ENCODE data around the gene ALG13.

The ALG13 gene

GRCh38 chrX:111719426-111720210, 38.6 kb downstream of the ALG13 start:
- TF ChIP-seq GATA3 (IDR thresholded peaks at IDR 0.05; ENCODE audit: low read depth, low read length) (no peak), GATA2 (IDR thresholded peaks at IDR 0.05; ENCODE audit: low read depth, low read length) (no peak)

DNA sequence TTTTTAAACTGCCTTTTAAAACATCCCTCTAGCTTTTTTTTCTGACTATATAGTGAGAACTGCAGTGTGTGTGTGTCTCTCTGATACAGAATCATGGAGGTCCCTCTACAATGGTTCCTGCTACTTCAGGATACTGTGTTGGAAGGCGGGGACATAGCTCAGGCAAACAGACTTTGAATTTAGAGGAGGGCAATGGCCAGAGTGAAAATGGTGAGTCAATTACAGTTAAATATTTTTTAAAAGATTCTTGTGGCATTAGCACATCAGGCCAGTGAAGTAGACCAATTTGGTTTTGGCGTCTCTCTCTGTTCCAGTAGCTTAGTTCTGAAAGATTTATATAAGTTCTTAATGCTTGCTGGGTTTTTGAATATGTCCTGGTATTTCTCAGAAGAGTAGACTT, 47.1 kb downstream of the ALG13 start:
- TF ChIP-seq GATA2 (IDR thresholded peaks at IDR 0.05; ENCODE audit: low read depth, low read length) = no peak

- no peak for TF ChIP-seq GATA2 (IDR thresholded peaks at IDR 0.05; ENCODE audit: low read depth, low read length)
- no peak for TF ChIP-seq GATA3 (IDR thresholded peaks at IDR 0.05; ENCODE audit: low read depth, low read length)
Measured at GRCh38 chrX:111731351-111731750, 50.4 kb downstream of the ALG13 start.

GRCh38 chrX:111736571-111736970, 55.6 kb downstream of the ALG13 start:
- TF ChIP-seq GATA3 (IDR thresholded peaks at IDR 0.05; ENCODE audit: low read depth, low read length) (no peak), GATA2 (IDR thresholded peaks at IDR 0.05; ENCODE audit: low read depth, low read length) (no peak)

GRCh38 chrX:111742018-111742417, 61.0 kb downstream of the ALG13 start:
- TF ChIP-seq GATA3 (IDR thresholded peaks at IDR 0.05; ENCODE audit: low read depth, low read length) (no peak), GATA2 (IDR thresholded peaks at IDR 0.05; ENCODE audit: low read depth, low read length) (no peak)

- TF ChIP-seq GATA3 (IDR thresholded peaks at IDR 0.05; ENCODE audit: low read depth, low read length) (no peak), GATA2 (IDR thresholded peaks at IDR 0.05; ENCODE audit: low read depth, low read length) (no peak)
Measured at GRCh38 chrX:111743316-111743715, 62.3 kb downstream of the ALG13 start.

- TF ChIP-seq GATA2 (IDR thresholded peaks at IDR 0.05; ENCODE audit: low read depth, low read length) = no peak
- TF ChIP-seq GATA3 (IDR thresholded peaks at IDR 0.05; ENCODE audit: low read depth, low read length) = no peak
Measured at GRCh38 chrX:111756486-111756885, 75.5 kb downstream of the ALG13 start.

GRCh38 chrX:111759686-111760085, 78.7 kb downstream of the ALG13 start:
- TF ChIP-seq GATA2 (IDR thresholded peaks at IDR 0.05; ENCODE audit: low read depth, low read length) (no peak), GATA3 (IDR thresholded peaks at IDR 0.05; ENCODE audit: low read depth, low read length) (no peak)

GRCh38 chrX:111761578-111762135, 80.7 kb downstream of the ALG13 start:
- TF ChIP-seq GATA3 (IDR thresholded peaks at IDR 0.05; ENCODE audit: low read depth, low read length) (no peak), GATA2 (IDR thresholded peaks at IDR 0.05; ENCODE audit: low read depth, low read length) (no peak)

GRCh38 chrX:111778591-111778990, 97.6 kb downstream of the ALG13 start:
- TF ChIP-seq GATA3 (IDR thresholded peaks at IDR 0.05; ENCODE audit: low read depth, low read length) (no peak), GATA2 (IDR thresholded peaks at IDR 0.05; ENCODE audit: low read depth, low read length) (no peak)

DNA sequence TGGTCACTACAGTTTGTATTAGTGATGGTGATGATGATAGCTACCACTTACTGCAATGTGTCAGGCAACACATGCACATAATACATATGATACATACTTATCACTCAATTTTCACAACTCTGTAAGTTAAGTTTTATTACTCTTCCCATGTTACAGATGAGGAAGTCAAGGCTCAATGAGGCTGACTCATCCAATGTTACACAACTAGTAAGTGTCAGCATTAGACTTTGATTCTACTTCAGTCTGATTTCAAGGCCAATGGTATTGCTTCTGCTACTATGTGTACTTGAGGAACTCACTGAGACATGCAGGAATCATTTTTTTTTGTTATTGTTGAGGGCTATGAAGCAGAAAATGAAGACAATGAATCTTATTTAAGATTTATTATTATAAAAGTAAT, 98.6 kb downstream of the ALG13 start:
- TF ChIP-seq GATA2 (IDR thresholded peaks at IDR 0.05; ENCODE audit: low read depth, low read length) (no peak), GATA3 (IDR thresholded peaks at IDR 0.05; ENCODE audit: low read depth, low read length) (no peak)

- no peak for TF ChIP-seq GATA2 (IDR thresholded peaks at IDR 0.05; ENCODE audit: low read depth, low read length)
- TF ChIP-seq GATA3 (IDR thresholded peaks at IDR 0.05; ENCODE audit: low read depth, low read length) = no peak
Measured at GRCh38 chrX:111784667-111785066, 103.7 kb downstream of the ALG13 start.

Data from SH-SY5Y (cell line).